HepG2 (cell line): ENCODE measurements around the gene ZIM2. TPM values are rescaled to one million over a fixed set of nuclear protein-coding genes. Genes with fewer than 3 reads are reported as not detected.

Experiments used
- ATAC-seq: fragments of 200-7000 bp; cut with Tn5 transposase; 3 replicates; pipeline ENCODE4 v1.9.1; 2020; ENCODE audit warnings: mild to moderate bottlenecking, moderate library complexity
- BruUV-seq: library from RNA; stranded (reverse); fragments of 400-500 nt; replicated peaks from 2 replicates; lab custom pipeline; 2021; lab: Mats Ljungman, UMichigan
- CTCF ChIA-PET: fragments of 300-600 bp; formaldehyde crosslinking; extraction: SDS; loops from one replicate; lab custom pipeline; 2021; ENCODE audit warnings: low total read pairs, inconsistent platforms, low intra/inter-chr PET ratio; lab: Yijun Ruan, JAX
- POLR2A ChIA-PET: fragments of 350-600 bp; sonication (Branson Sonifier 250); formaldehyde crosslinking; loops from one replicate; lab custom pipeline; 2020; ENCODE audit warnings: antibody characterized with exemption, inconsistent platforms; lab: Yijun Ruan, JAX
- DNase-seq: peaks from one replicate; pipeline ENCODE4 v3.0.0-alpha.2; 2015; ENCODE audit warnings: low spot score
- FAIRE-seq: peaks from 3 replicates; lab custom pipeline; 2011; peaks lifted over from hg19 to GRCh38; lab: Jason Lieb, UNC
- H2AFZ ChIP-seq: one replicate; pipeline ENCODE4 v1.6.1; 2011; ENCODE audit warnings: low read length, inconsistent platforms
- H3K27ac ChIP-seq: fragments of 300-600 bp; 3 replicates; pipeline ENCODE4 v1.8.0; 2011; ENCODE audit warnings: mixed run types, mild to moderate bottlenecking, mixed read lengths, low read length, inconsistent platforms; ENCODE audit not compliant: insufficient read depth; ENCODE audit errors: extremely low read length
- H3K27me3 ChIP-seq, 2 experiments: fragments of 200-600 bp in 1 of 2; 2 replicates in 1 of 2; 3 replicates in 1 of 2; pipeline versions ENCODE4 v1.6.0 to v1.8.0; 2011; ENCODE audit warnings: low read length in 2 of 2, mild to moderate bottlenecking in 2 of 2, moderate library complexity in 2 of 2, inconsistent platforms in 1 of 2; ENCODE audit not compliant: insufficient read depth in 2 of 2, control insufficient read depth in 1 of 2
- H3K36me3 ChIP-seq, 2 experiments: fragments of 200-600 bp in 1 of 2; replicated peaks in 1 of 2; 2 replicates in 1 of 2; 3 replicates in 1 of 2; pipeline versions ENCODE4 v1.5.1 to v1.8.0; 2011; ENCODE audit warnings: low read length in 2 of 2, inconsistent platforms in 1 of 2; ENCODE audit not compliant: insufficient read depth in 2 of 2, control insufficient read depth in 1 of 2
- H3K4me1 ChIP-seq: 2 replicates; pipeline ENCODE4 v1.5.1; 2012; ENCODE audit warnings: low read length, inconsistent platforms; ENCODE audit not compliant: insufficient read depth
- H3K4me2 ChIP-seq: 2 replicates; pipeline ENCODE4 v1.6.0; 2011; ENCODE audit warnings: low read depth, low read length, inconsistent platforms
- H3K4me3 ChIP-seq, 3 experiments: fragments of 200-600 bp in 1 of 3; sonication (generic), shearing (Covaris generic) in 1 of 3; replicated peaks in 1 of 3; 2 replicates each; pipeline ENCODE4 v1.5.1; 2011 to 2016; ENCODE audit warnings: low read length in 3 of 3, inconsistent platforms in 2 of 3, low read depth in 2 of 3, mild to moderate bottlenecking in 2 of 3, control low read depth in 1 of 3, mixed read lengths in 1 of 3; ENCODE audit not compliant: insufficient read depth in 1 of 3
- H3K79me2 ChIP-seq: one replicate; pipeline ENCODE4 v1.6.1; 2011; ENCODE audit warnings: low read length, inconsistent platforms; ENCODE audit not compliant: insufficient read depth
- H3K9ac ChIP-seq: 2 replicates; pipeline ENCODE4 v1.6.0; 2011; ENCODE audit warnings: mild to moderate bottlenecking, low read depth, low read length, inconsistent platforms; ENCODE audit not compliant: insufficient read depth
- H3K9me3 ChIP-seq: 2 replicates; pipeline ENCODE4 v1.5.1; 2012; ENCODE audit warnings: mild to moderate bottlenecking, low read length
- H4K20me1 ChIP-seq: 2 replicates; pipeline ENCODE4 v1.6.0; 2011; ENCODE audit warnings: inconsistent platforms, mild to moderate bottlenecking, low read length, moderate library complexity; ENCODE audit not compliant: insufficient read depth
- GATAD2A ChIP-seq: IDR thresholded peaks from 2 replicates; pipeline ENCODE4 v1.6.1; 2016
- IRX3 ChIP-seq: sonication (generic); formaldehyde crosslinking; IDR thresholded peaks from 2 replicates; pipeline ENCODE4 v1.8.1; 2023; ENCODE audit warnings: mild to moderate bottlenecking, low read depth, missing genetic modification reagents, borderline replicate concordance
- KLF13 ChIP-seq: sonication (generic); formaldehyde crosslinking; IDR thresholded peaks from 2 replicates; pipeline ENCODE4 v1.4.0; 2020; ENCODE audit warnings: mild to moderate bottlenecking, missing genetic modification reagents
- MAFF ChIP-seq: IDR thresholded peaks from 2 replicates; pipeline ENCODE4 v1.6.1; 2011; ENCODE audit warnings: low read depth, low read length, improper control_type of control experiment
- MAFK ChIP-seq, 2 experiments: IDR thresholded peaks in 1 of 2; conservative IDR thresholded peaks in 1 of 2; 2 replicates each; pipeline ENCODE4 v1.6.1; 2011; ENCODE audit warnings: improper control_type of control experiment in 2 of 2, low read length in 2 of 2
- MEIS1 ChIP-seq: sonication (generic); formaldehyde crosslinking; IDR thresholded peaks from 2 replicates; pipeline ENCODE4 v1.9.0; 2021; ENCODE audit warnings: mild to moderate bottlenecking, missing genetic modification reagents, moderate library complexity, borderline replicate concordance
- MIER3 ChIP-seq: IDR thresholded peaks from 2 replicates; pipeline ENCODE4 v1.6.1; 2016; ENCODE audit warnings: missing compliant biosample characterization, borderline replicate concordance
- SNAI1 ChIP-seq: sonication (generic); formaldehyde crosslinking; IDR thresholded peaks from 2 replicates; pipeline ENCODE4 v1.5.0; 2020; ENCODE audit warnings: mild to moderate bottlenecking, missing genetic modification reagents, borderline replicate concordance
- TEAD3 ChIP-seq: optimal IDR thresholded peaks from 2 replicates; pipeline ENCODE3; 2016; ENCODE audit warnings: borderline replicate concordance
- TRIM24 ChIP-seq: sonication (generic); formaldehyde crosslinking; IDR thresholded peaks from 2 replicates; pipeline ENCODE4 v1.8.0; 2022; ENCODE audit warnings: mild to moderate bottlenecking, missing genetic modification reagents
- ZKSCAN8 ChIP-seq: IDR thresholded peaks from 2 replicates; pipeline ENCODE4 v1.6.1; 2016; ENCODE audit warnings: borderline replicate concordance, missing genetic modification reagents, missing compliant biosample characterization
- ZMYM4 ChIP-seq: sonication (generic); formaldehyde crosslinking; IDR thresholded peaks from 2 replicates; pipeline ENCODE4 v1.8.1; 2023; ENCODE audit warnings: mild to moderate bottlenecking, missing genetic modification reagents
- ZNF124 ChIP-seq: sonication (generic); formaldehyde crosslinking; IDR thresholded peaks from 2 replicates; pipeline ENCODE4 v1.4.0; 2020; ENCODE audit warnings: missing genetic modification reagents
- ZNF230 ChIP-seq: sonication (generic); formaldehyde crosslinking; IDR thresholded peaks from 2 replicates; pipeline ENCODE4 v1.4.0; 2020; ENCODE audit warnings: mild to moderate bottlenecking, missing genetic modification reagents
- ZNF24 ChIP-seq: fragments of 450-650 bp; IDR thresholded peaks from 2 replicates; pipeline ENCODE4 v1.6.1; 2017; ENCODE audit warnings: antibody characterized with exemption, mild to moderate bottlenecking
- ZNF335 ChIP-seq: sonication (generic); formaldehyde crosslinking; IDR thresholded peaks from 2 replicates; pipeline ENCODE4 v1.4.0; 2020; ENCODE audit warnings: missing genetic modification reagents
- ZNF672 ChIP-seq: sonication (generic); formaldehyde crosslinking; IDR thresholded peaks from 2 replicates; pipeline ENCODE4 v1.8.1; 2022; ENCODE audit warnings: missing genetic modification reagents
- WGBS: methylation state at CpG from one replicate; pipeline ENCODE4 v1.1.6; 2017; ENCODE audit warnings: low lambda C conversion rate; 5-methylcytosine and 5-hydroxymethylcytosine counted together
- in situ Hi-C: cut with HindIII; loops from 2 replicates; pipeline ENCODE4 v1.10.0; 2017; ENCODE audit warnings: low pct_unique_long_range_greater_than_20kb; ENCODE audit not compliant: extremely low pct_ligation_motif_present
- intact Hi-C: fragments of 100-400 bp; cut with micrococcal nuclease; formaldehyde crosslinking; loops from one replicate; pipeline ENCODE4 v1.10.0; 2022; ENCODE audit not compliant: unreplicated experiment
- polyA plus RNA-seq, 8 experiments: library from polyadenylated mRNA; depleted of rRNA in 3 of 8; stranded (reverse) in 7 of 8; unstranded in 1 of 8; fragments of >200 nt; fragmentation: Illumina TruSeq in 4 of 8; extraction: Trizol in 4 of 8; gene quantifications; 2 replicates each; pipeline versions ENCODE4 v1.2.1 to v1.2.3, GENCODE V29; 2011 to 2016; ENCODE audit warnings: low read depth in 4 of 8, missing spikeins in 1 of 8, mixed read lengths in 1 of 8; ENCODE audit not compliant: insufficient read depth in 1 of 8
- total RNA-seq, 5 experiments: library from RNA; depleted of rRNA; stranded (reverse); fragments of >200 nt; fragmentation: Illumina TruSeq; extraction: Trizol; gene quantifications; 2 replicates each; pipeline ENCODE4 v1.2.3, GENCODE V29; 2016; ENCODE audit warnings: low read depth in 1 of 5
- TF ChIP-seq, protein P1 (sequence below): sonication (generic); formaldehyde crosslinking; IDR thresholded peaks from 2 replicates; pipeline ENCODE4 v1.4.0; 2020; ENCODE audit warnings: mild to moderate bottlenecking, missing genetic modification reagents
- TF ChIP-seq, protein P2 (sequence below): sonication (generic); formaldehyde crosslinking; IDR thresholded peaks from 2 replicates; pipeline ENCODE4 v1.8.1; 2023; ENCODE audit warnings: mild to moderate bottlenecking, missing genetic modification reagents

The ZIM2 gene
- total and polyA plus RNA-seq, 2 of the 13 experiments (the other 11 are each of a cell fraction or from before 2014, with no cell fraction given), result 7.2 to 10.3 TPM

DNA sequence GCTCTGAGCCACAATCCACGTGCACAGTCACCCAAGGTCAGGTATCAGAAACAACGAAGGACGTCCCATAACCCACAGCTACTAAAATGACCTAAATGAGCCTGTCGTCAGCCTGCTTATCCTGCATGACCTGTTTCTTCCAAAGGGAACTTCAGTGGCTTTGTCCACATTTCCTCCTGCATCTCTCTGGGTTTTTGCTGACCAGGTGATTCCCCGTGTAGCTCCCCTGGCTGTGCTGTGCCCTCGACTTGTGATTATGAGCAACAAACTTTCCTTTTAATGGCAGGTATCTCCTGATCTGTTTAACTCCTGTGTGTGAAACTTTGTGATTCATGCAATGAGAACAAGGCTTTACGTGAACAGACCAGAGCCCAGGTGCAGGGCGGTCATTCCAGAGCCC is 81.0 kb downstream of the ZIM2 start:
- no peaks in the 10 kb centered on the region for H4K20me1 ChIP-seq
- TF ChIP-seq MAFK (conservative IDR thresholded peaks at IDR 0.05 in 1 of 2, IDR thresholded peaks at IDR 0.05 in 1 of 2; ENCODE audit: low read length in 2 of 2), result peak; percentile 59 to 71
- TF ChIP-seq MEIS1 (CRISPR knock-in tag), result no peak
- peak; percentile 43; the same call in 1 of the 2 replicates for TF ChIP-seq MAFF
- no peaks in the 10 kb centered on the region for H3K79me2 ChIP-seq
- H3K4me1 ChIP-seq, result peaks cover 4% of the 10 kb centered on the region
- H3K9me3 ChIP-seq, result peaks cover 9% of the 10 kb centered on the region; the same call in 1 of the 2 replicates
- no peak overlapping the region for H3K4me2 ChIP-seq
- FAIRE-seq (no peak), ATAC-seq (no peak), DNase-seq (no peak)
- intact Hi-C loops, result no loop called here
- H3K27ac ChIP-seq, result no peak overlapping the region
- H2AFZ ChIP-seq, result no peak overlapping the region
- 22% methylated on average over 8 of the region's 8 CpGs for WGBS
- no peaks in the 10 kb centered on the region for H3K36me3 ChIP-seq
- in situ Hi-C loops, result no loop called here
- no peak overlapping the region for H3K9ac ChIP-seq
- no peak overlapping the region for H3K4me3 ChIP-seq
- H3K27me3 ChIP-seq, result peaks cover 0 to 4% of the 10 kb centered on the region in 2 experiments; a peak in 3 of 5 replicates
- POLR2A ChIA-PET, result no interaction called here
- BruUV-seq, result no TSS peak
- CTCF ChIA-PET, result no interaction called here

DNA sequence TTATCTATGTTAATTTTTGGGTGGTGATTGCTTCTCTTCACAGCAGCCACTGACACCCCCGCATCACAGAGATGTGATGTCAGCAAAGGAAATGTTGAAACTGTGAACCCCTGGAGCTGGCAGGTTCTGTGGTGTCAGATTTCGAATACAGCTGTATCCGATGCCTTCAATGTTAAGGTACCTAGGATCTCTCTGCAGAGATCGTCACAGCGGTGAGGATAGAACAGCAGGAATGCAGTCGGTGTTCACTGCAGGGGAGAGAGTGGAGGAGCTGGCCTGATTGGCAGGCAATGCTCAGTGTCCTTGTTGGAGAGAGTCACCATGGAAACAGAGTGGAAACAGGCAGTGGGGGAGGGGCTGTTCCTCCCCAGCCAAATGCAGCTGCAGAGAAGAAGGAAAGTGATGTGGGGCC is 89.4 kb downstream of the ZIM2 start:
- intact Hi-C loops, result no loop called here
- in situ Hi-C loops, result no loop called here
- H3K9me3 ChIP-seq, result no peaks in the 10 kb centered on the region
- ChIA-PET CTCF (no interaction called here), POLR2A (interaction anchor here (0.8 kb wide), 1 partner anchor 348 kb away, joined by 3 read pairs; no protein-coding TSS in a partner anchor)
- H3K27me3 ChIP-seq, result no peaks in the 10 kb centered on the region; a peak in 2 of 5 replicates
- FAIRE-seq (no peak), ATAC-seq (peak; percentile 90), DNase-seq (peak; percentile 56)
- no peaks in the 10 kb centered on the region for H3K79me2 ChIP-seq
- peak overlapping the region; percentile 36 for H3K4me2 ChIP-seq
- no peak overlapping the region for H2AFZ ChIP-seq
- no peak overlapping the region for H3K4me3 ChIP-seq
- no peak overlapping the region; the same call in 1 of the 2 replicates for H3K9ac ChIP-seq
- no TSS peak for BruUV-seq
- peaks cover 53% of the 10 kb centered on the region for H3K4me1 ChIP-seq
- H3K27ac ChIP-seq, result peak overlapping the region; percentile 28
- no peaks in the 10 kb centered on the region for H4K20me1 ChIP-seq
- no peaks in the 10 kb centered on the region for H3K36me3 ChIP-seq
- WGBS, result 12% methylated on average over 6 of the region's 6 CpGs
- TF ChIP-seq ZNF672 (CRISPR knock-in tag) (no peak), ZNF335 (0 out of 2 replicates have a peak, but pooled peaks have one; percentile 39), ZKSCAN8 (CRISPR knock-in tag) (no peak), MIER3 (peak; percentile 57; the same call in 1 of the 2 replicates), TRIM24 (0 out of 2 replicates have a peak, but pooled peaks have one; percentile 42), KLF13 (CRISPR knock-in tag) (no peak), GATAD2A (CRISPR knock-in tag) (0 out of 2 replicates have a peak, but pooled peaks have one; percentile 25), IRX3 (CRISPR knock-in tag) (no peak), SNAI1 (no peak), ZNF24 (no peak), ZMYM4 (peak; percentile 50; the same call in 1 of the 2 replicates), ZNF230 (CRISPR knock-in tag) (no peak), TEAD3 (peak; percentile 88), ZNF124 (CRISPR knock-in tag) (no peak)
- TF ChIP-seq, protein P1, sequence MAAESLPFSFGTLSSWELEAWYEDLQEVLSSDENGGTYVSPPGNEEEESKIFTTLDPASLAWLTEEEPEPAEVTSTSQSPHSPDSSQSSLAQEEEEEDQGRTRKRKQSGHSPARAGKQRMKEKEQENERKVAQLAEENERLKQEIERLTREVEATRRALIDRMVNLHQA, result no peak
- TF ChIP-seq, protein P2, sequence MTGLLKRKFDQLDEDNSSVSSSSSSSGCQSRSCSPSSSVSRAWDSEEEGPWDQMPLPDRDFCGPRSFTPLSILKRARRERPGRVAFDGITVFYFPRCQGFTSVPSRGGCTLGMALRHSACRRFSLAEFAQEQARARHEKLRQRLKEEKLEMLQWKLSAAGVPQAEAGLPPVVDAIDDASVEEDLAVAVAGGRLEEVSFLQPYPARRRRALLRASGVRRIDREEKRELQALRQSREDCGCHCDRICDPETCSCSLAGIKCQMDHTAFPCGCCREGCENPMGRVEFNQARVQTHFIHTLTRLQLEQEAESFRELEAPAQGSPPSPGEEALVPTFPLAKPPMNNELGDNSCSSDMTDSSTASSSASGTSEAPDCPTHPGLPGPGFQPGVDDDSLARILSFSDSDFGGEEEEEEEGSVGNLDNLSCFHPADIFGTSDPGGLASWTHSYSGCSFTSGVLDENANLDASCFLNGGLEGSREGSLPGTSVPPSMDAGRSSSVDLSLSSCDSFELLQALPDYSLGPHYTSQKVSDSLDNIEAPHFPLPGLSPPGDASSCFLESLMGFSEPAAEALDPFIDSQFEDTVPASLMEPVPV (CRISPR knock-in tag), result no peak
